Uterus (tissue), 4 donors: ENCODE results near the gene PPP4R4. TPM values are rescaled to one million over a fixed set of nuclear protein-coding genes. Genes with fewer than 3 reads are reported as not detected.

Experiments
- DNase-seq, 2 donors: peaks; one replicate each; pipeline ENCODE4 v3.0.0-alpha.2; 2019 to 2020
- H3K27ac ChIP-seq, 2 donors: fragments of 200-600 bp; sonication (generic); 1 replicate in 1 of 2; 2 replicates in 1 of 2; pipeline ENCODE4 v1.5.1; 2016 to 2018
- H3K27me3 ChIP-seq, 2 donors: fragments of 200-600 bp; sonication (generic); one replicate each; pipeline ENCODE4 v1.5.1; 2018 to 2019; ENCODE audit warnings: control low read depth in 1 of 2
- H3K36me3 ChIP-seq, 2 donors: fragments of 200-600 bp; sonication (generic); one replicate each; pipeline ENCODE4 v1.5.1; 2019; ENCODE audit warnings: control low read depth in 1 of 2
- H3K4me1 ChIP-seq, 2 donors: fragments of 200-600 bp; sonication (generic); one replicate each; pipeline ENCODE4 v1.5.1; 2018 to 2019; ENCODE audit warnings: control low read depth in 1 of 2
- H3K4me3 ChIP-seq, 2 donors: fragments of 200-600 bp; sonication (generic); 1 replicate in 1 of 2; 2 replicates in 1 of 2; pipeline ENCODE4 v1.5.1; 2018 to 2019; ENCODE audit warnings: mild to moderate bottlenecking in 1 of 2
- H3K9me3 ChIP-seq, 2 donors: fragments of 200-600 bp; sonication (generic); one replicate each; pipeline ENCODE4 v1.5.1; 2019; ENCODE audit warnings: control low read depth in 1 of 2
- POLR2A ChIP-seq, 2 donors: fragments of 450-650 bp; IDR thresholded peaks; one replicate each; pipeline ENCODE4 v1.6.1; 2016; ENCODE audit warnings: antibody characterized with exemption in 2 of 2, mild to moderate bottlenecking in 1 of 2, moderate library complexity in 1 of 2
- intact Hi-C: fragments of 100-400 bp; cut with DNase I; formaldehyde crosslinking; loops from one replicate; pipeline ENCODE4 v1.15.1; 2023; ENCODE audit warnings: low total_unique reads
- total RNA-seq, 4 donors: library from RNA; depleted of rRNA in 3 of 4; stranded (reverse); fragments of >200 nt in 3 of 4; gene quantifications; one replicate each; pipeline versions ENCODE4 v1.1.0 to v1.2.4, GENCODE V29; 2014 to 2023
- TF ChIP-seq, protein P1 (sequence below), 4 experiments: fragments of 200-600 bp in 2 of 4; fragments of 450-650 bp in 2 of 4; sonication (generic) in 2 of 4; IDR thresholded peaks; one replicate each; pipeline ENCODE4 v1.5.1; 2016 to 2019; ENCODE audit warnings: antibody characterized with exemption in 4 of 4, mild to moderate bottlenecking in 2 of 4, moderate library complexity in 1 of 4
- donor health status: DM: yes; HTN: yes; CAD: no.

Gene PPP4R4
- total RNA-seq, 4 donors from 2014 or later: 0.59 to 4.1 (median 2.0) TPM

DNA sequence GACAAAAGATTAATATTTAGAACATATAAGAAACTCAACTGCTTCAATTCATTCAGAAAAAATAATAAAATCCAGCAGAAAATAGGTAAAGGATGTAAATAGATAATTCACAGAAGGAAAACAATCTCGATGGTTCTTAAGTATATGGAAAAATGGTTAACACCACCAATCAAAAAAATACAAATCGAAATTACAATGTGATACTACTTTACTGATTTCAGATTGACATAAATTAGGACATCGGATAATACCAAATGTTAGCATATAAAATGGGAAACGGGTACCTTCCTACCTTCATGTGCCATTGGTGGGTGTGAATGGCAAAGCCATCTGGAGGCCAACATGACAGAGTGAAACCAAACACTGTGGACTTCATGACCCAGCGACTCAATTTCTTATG is 1.6 kb upstream of the PPP4R4 start:
- DNase-seq: no peak
- Histone ChIP-seq H3K27ac (no peak overlapping the region), H3K27me3 (peaks cover 0 to 3% of the 10 kb centered on the region in 2 donors), H3K36me3 (no peaks in the 10 kb centered on the region), H3K4me3 (no peak overlapping the region), H3K4me1 (peaks cover 0 to 18% of the 10 kb centered on the region in 2 donors), H3K9me3 (no peaks in the 10 kb centered on the region)
- TF ChIP-seq, protein P1, sequence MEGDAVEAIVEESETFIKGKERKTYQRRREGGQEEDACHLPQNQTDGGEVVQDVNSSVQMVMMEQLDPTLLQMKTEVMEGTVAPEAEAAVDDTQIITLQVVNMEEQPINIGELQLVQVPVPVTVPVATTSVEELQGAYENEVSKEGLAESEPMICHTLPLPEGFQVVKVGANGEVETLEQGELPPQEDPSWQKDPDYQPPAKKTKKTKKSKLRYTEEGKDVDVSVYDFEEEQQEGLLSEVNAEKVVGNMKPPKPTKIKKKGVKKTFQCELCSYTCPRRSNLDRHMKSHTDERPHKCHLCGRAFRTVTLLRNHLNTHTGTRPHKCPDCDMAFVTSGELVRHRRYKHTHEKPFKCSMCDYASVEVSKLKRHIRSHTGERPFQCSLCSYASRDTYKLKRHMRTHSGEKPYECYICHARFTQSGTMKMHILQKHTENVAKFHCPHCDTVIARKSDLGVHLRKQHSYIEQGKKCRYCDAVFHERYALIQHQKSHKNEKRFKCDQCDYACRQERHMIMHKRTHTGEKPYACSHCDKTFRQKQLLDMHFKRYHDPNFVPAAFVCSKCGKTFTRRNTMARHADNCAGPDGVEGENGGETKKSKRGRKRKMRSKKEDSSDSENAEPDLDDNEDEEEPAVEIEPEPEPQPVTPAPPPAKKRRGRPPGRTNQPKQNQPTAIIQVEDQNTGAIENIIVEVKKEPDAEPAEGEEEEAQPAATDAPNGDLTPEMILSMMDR (IDR thresholded peaks at IDR 0.05): no peak
- no peak for TF ChIP-seq POLR2A (IDR thresholded peaks at IDR 0.05)
- intact Hi-C loops: no loop called here

DNA sequence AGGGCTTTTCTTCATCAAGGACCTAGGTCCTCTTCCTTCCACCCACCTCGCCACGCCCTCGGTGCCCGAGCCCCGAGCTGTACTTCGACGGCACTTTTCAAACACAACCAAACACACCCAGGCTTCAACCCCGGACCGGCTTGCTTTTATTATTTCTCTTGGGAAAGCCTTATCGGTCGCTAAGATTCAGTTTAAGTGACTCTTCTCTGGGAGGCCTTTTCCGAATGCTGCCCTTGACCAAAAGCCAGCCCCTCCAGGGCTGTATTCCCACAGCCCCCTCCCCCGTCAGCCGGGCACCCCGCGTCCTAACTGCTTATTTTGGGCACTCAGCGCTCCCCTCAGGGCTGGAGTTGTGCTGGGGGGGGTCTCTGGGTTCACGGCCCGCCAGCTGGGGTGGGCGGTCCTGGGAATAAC is 644 bp upstream of the PPP4R4 start:
- TF ChIP-seq, protein P1 (IDR thresholded peaks at IDR 0.05): no peak
- TF ChIP-seq POLR2A (IDR thresholded peaks at IDR 0.05): no peak
- intact Hi-C loops: no loop called here
- Histone ChIP-seq H3K36me3 (no peaks in the 10 kb centered on the region), H3K9me3 (no peaks in the 10 kb centered on the region), H3K4me3 (peak overlapping the region; percentile 46 to 52), H3K27me3 (peaks cover 0 to 3% of the 10 kb centered on the region in 2 donors), H3K4me1 (peaks cover 0 to 18% of the 10 kb centered on the region in 2 donors), H3K27ac (peak overlapping the region; percentile 50 to 79)
- DNase-seq: no peak

DNA sequence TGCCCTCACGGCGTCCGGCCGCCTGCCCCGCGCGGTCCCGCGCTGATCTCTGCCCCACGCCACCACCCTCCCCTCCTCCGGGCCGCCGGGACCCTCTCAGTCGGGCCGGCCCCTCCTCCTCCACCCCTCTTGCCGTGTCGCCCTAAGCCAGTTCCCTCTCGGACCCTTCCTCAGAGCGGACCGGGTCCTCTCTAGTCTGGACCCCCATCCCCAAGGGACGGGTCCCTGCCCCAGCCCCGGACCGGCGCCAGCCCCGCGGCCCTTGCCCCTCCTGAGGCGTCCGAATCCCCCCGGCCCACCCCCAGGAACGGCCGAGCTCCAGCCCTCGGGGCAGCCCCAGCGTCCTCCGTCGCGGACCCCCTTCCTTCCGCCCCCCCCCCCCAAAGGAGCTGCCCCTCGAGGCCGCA is 485 bp downstream of the PPP4R4 start:
- Histone ChIP-seq H3K4me3 (peak overlapping the region; percentile 46 to 52), H3K27me3 (peaks cover 0 to 3% of the 10 kb centered on the region in 2 donors), H3K36me3 (no peaks in the 10 kb centered on the region), H3K4me1 (peaks cover 0 to 18% of the 10 kb centered on the region in 2 donors), H3K27ac (peak overlapping the region; percentile 35 to 50), H3K9me3 (no peaks in the 10 kb centered on the region)
- TF ChIP-seq, protein P1 (IDR thresholded peaks at IDR 0.05): no peak
- no peak for TF ChIP-seq POLR2A (IDR thresholded peaks at IDR 0.05)
- intact Hi-C loops: no loop called here
- DNase-seq: no peak

DNA sequence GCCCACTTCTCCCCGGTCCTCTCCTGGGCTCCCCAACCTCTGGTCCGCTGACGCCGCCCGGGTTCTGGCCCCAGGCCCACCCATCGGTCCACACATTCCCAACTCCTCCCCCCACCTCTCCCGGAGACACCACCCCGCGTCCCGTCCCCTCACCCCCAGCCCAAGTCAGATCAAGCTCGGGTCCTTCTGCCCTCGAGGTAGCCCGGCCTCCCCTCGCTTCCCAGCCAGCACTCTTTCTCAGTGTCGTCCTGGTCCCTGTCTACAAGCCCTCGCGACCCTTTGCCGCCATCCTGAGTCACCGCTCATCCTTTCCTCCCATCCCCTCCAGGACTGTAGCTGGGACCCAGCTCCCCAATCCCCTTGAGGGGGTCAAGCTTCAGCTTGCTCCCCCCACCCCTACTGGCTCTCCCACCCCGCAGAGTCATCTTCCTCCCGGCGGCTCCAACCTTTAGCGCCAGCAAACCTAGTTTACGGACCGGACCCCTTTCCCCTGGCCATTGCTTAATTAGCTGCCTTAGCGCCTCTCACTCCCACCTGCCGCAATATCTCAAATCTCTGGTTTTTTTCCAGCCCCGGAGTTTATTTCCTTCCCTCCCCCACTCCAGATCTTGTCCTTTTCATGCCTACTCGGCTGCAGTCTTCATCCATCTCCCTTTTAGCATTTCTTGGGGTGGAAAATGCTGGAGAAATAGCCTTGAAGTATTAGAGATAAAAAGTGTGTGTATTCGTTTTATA is 1.1 kb downstream of the PPP4R4 start:
- Histone ChIP-seq H3K4me1 (peaks cover 0 to 18% of the 10 kb centered on the region in 2 donors), H3K4me3 (peak overlapping the region; percentile 46 to 52), H3K36me3 (no peaks in the 10 kb centered on the region), H3K27ac (no peak overlapping the region), H3K9me3 (no peaks in the 10 kb centered on the region), H3K27me3 (peaks cover 0 to 3% of the 10 kb centered on the region in 2 donors)
- TF ChIP-seq POLR2A (IDR thresholded peaks at IDR 0.05): no peak
- TF ChIP-seq, protein P1 (IDR thresholded peaks at IDR 0.05): no peak
- intact Hi-C loops: no loop called here
- peak; percentile 28 to 36 for DNase-seq

DNA sequence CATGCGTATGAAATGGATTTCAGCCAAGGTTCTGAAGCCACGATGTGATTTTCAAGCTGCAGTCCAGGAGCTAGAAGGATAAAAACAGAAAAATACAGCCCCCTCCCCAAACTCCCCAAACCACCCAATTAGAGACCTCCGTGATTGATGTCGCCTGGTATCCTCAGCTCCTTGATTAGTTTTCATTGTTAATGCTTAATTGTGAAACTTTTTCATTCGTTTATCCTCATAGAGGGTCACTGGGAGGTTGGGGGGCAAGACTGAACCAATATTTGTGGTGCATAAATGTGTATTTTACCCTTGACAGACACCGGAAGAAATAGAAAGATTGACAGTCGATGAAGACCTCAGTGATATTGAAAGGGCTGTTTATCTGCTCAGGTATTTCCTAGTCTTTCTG is 1.6 kb downstream of the PPP4R4 start:
- TF ChIP-seq, protein P1 (IDR thresholded peaks at IDR 0.05): no peak
- TF ChIP-seq POLR2A (IDR thresholded peaks at IDR 0.05): no peak
- Histone ChIP-seq H3K36me3 (no peaks in the 10 kb centered on the region), H3K9me3 (no peaks in the 10 kb centered on the region), H3K4me1 (peaks cover 0 to 18% of the 10 kb centered on the region in 2 donors), H3K27ac (no peak overlapping the region), H3K4me3 (peak overlapping the region in 1 of 2 donors; percentile 46), H3K27me3 (peaks cover 0 to 3% of the 10 kb centered on the region in 2 donors)
- intact Hi-C loops: no loop called here
- DNase-seq: no peak
